HCT116 (cell line): ENCODE results near the gene NECTIN4. TPM values are rescaled to one million over a fixed set of nuclear protein-coding genes. Genes with fewer than 3 reads are reported as not detected.

Source experiments
- ATAC-seq: fragments of 200-7000 bp; cut with Tn5 transposase; 2 replicates; pipeline ENCODE4 v1.9.1; 2020; ENCODE audit warnings: mild to moderate bottlenecking, moderate library complexity
- BruUV-seq: library from RNA; stranded (reverse); fragments of 400-500 nt; replicated peaks from 2 replicates; lab custom pipeline; 2021; lab: Mats Ljungman, UMichigan
- CTCF ChIA-PET: fragments of 300-600 bp; sonication (Branson Sonifier 250); formaldehyde crosslinking; loops from one replicate; lab custom pipeline; 2021; ENCODE audit warnings: antibody characterized with exemption; lab: Charles Lee
- POLR2A ChIA-PET: fragments of 300-600, 350-600 bp; sonication (Branson Sonifier 250); formaldehyde crosslinking; loops from one replicate; lab custom pipeline; 2021; ENCODE audit warnings: antibody characterized with exemption; lab: Charles Lee
- RAD21 ChIA-PET, 2 experiments: fragments of 300-600 bp; sonication (Branson Sonifier 250); formaldehyde crosslinking; loops; one replicate each; lab custom pipeline; 2023; ENCODE audit warnings: low total read pairs in 2 of 2; ENCODE audit not compliant: uncharacterized antibody in 2 of 2, unreplicated experiment in 2 of 2, low non-redundant PET in 1 of 2; lab: Charles Lee
- DNase-seq: peaks from one replicate; pipeline ENCODE4 v3.0.0-alpha.2; 2010; ENCODE audit warnings: low read depth, low spot score
- H2AFZ ChIP-seq: fragments of 200-600 bp; shearing (Covaris generic), sonication (generic); 2 replicates; pipeline ENCODE4 v1.6.1; 2017; ENCODE audit warnings: low read depth, mixed run types, mixed read lengths, antibody characterized with exemption, low read length; ENCODE audit not compliant: poor library complexity, severe bottlenecking
- H3K27ac ChIP-seq: 2 replicates; pipeline ENCODE4 v1.5.1; 2012; ENCODE audit warnings: low read depth, low read length
- H3K27me3 ChIP-seq: fragments of 200-600 bp; sonication (generic); 2 replicates; pipeline ENCODE4 v1.6.1; 2016; ENCODE audit warnings: mixed run types, low read length, mixed read lengths; ENCODE audit not compliant: insufficient read depth
- H3K36me3 ChIP-seq, 2 experiments: fragments of 200-500 bp in 1 of 2; fragments of 200-600 bp in 1 of 2; sonication (Bioruptor generic) in 1 of 2; sonication (generic) in 1 of 2; 2 replicates each; pipeline versions ENCODE4 v1.5.1 to v1.6.1; 2014 to 2016; ENCODE audit warnings: low read length in 2 of 2, inconsistent platforms in 1 of 2, mixed read lengths in 1 of 2, mixed run types in 1 of 2; ENCODE audit not compliant: insufficient read depth in 2 of 2, control insufficient read depth in 1 of 2
- H3K4me1 ChIP-seq, 2 experiments: fragments of 200-600 bp in 1 of 2; sonication (generic) in 1 of 2; 2 replicates each; pipeline versions ENCODE4 v1.5.1 to v1.6.1; 2012 to 2017; ENCODE audit warnings: low read length in 2 of 2, inconsistent platforms in 1 of 2, mild to moderate bottlenecking in 1 of 2, mixed read lengths in 1 of 2, mixed run types in 1 of 2, moderate library complexity in 1 of 2; ENCODE audit not compliant: insufficient read depth in 2 of 2, control insufficient read depth in 1 of 2
- H3K4me2 ChIP-seq: fragments of 200-600 bp; sonication (generic); 2 replicates; pipeline ENCODE4 v1.6.1; 2017; ENCODE audit warnings: mixed run types, low read length, mixed read lengths
- H3K4me3 ChIP-seq, 2 experiments: fragments of 200-600 bp in 1 of 2; sonication (generic) in 1 of 2; replicated peaks in 1 of 2; 2 replicates each; pipeline ENCODE4 v1.5.1; 2011 to 2016; ENCODE audit warnings: low read length in 2 of 2, control low read depth in 1 of 2, low read depth in 1 of 2, mild to moderate bottlenecking in 1 of 2, mixed read lengths in 1 of 2, mixed run types in 1 of 2
- H3K79me2 ChIP-seq: fragments of 200-600 bp; sonication (generic); 2 replicates; pipeline ENCODE4 v1.6.1; 2017; ENCODE audit warnings: mild to moderate bottlenecking, mixed run types, low read length, moderate library complexity, mixed read lengths; ENCODE audit not compliant: insufficient read depth
- H3K9ac ChIP-seq: fragments of 200-600 bp; sonication (generic); 2 replicates; pipeline ENCODE4 v1.6.1; 2016; ENCODE audit warnings: low read length, mixed read lengths
- H3K9me2 ChIP-seq: fragments of 200-600 bp; sonication (generic), shearing (Covaris generic); 2 replicates; pipeline ENCODE4 v1.6.1; 2017; ENCODE audit warnings: mixed run types, mild to moderate bottlenecking, moderate library complexity; ENCODE audit not compliant: insufficient read depth
- H3K9me3 ChIP-seq, 2 experiments: fragments of 200-500 bp in 1 of 2; fragments of 200-600 bp in 1 of 2; sonication (Bioruptor generic) in 1 of 2; sonication (generic) in 1 of 2; 2 replicates each; pipeline ENCODE4 v1.6.1; 2014 to 2017; ENCODE audit warnings: low read length in 2 of 2, mixed read lengths in 2 of 2, inconsistent platforms in 1 of 2, low read depth in 1 of 2, mild to moderate bottlenecking in 1 of 2, mixed run types in 1 of 2, moderate library complexity in 1 of 2; ENCODE audit not compliant: control insufficient read depth in 1 of 2, insufficient read depth in 1 of 2
- H4K20me1 ChIP-seq: fragments of 200-600 bp; sonication (generic), shearing (Covaris generic); 2 replicates; pipeline ENCODE4 v1.6.1; 2017; ENCODE audit warnings: mixed run types, mild to moderate bottlenecking, moderate library complexity; ENCODE audit not compliant: insufficient read depth
- CBX3 ChIP-seq: IDR thresholded peaks from 2 replicates; pipeline ENCODE4 v1.6.1; 2012; ENCODE audit warnings: low read depth
- CEBPB ChIP-seq: IDR thresholded peaks from 2 replicates; pipeline ENCODE4 v1.6.1; 2012; ENCODE audit warnings: low read depth
- EZH2 ChIP-seq: fragments of 200-600 bp; sonication (generic); IDR thresholded peaks from 2 replicates; pipeline ENCODE4 v1.6.1; 2017; ENCODE audit warnings: antibody characterized with exemption, mixed run types
- EZH2phosphoT487 ChIP-seq: fragments of 200-600 bp; IDR thresholded peaks from 2 replicates; pipeline ENCODE4 v1.6.1; 2018; ENCODE audit warnings: antibody characterized with exemption, borderline replicate concordance
- FOSL1 ChIP-seq: IDR thresholded peaks from 2 replicates; pipeline ENCODE4 v1.6.1; 2012; ENCODE audit warnings: low read depth
- JUND ChIP-seq: IDR thresholded peaks from 2 replicates; pipeline ENCODE4 v1.6.1; 2012
- MAX ChIP-seq: IDR thresholded peaks from 2 replicates; pipeline ENCODE4 v1.6.1; 2012
- POLR2A ChIP-seq: IDR thresholded peaks from 2 replicates; pipeline ENCODE4 v1.7.0; 2011; ENCODE audit warnings: borderline replicate concordance; ENCODE audit not compliant: insufficient read depth, insufficient read length; ENCODE audit errors: extremely low read depth
- POLR2AphosphoS5 ChIP-seq: IDR thresholded peaks from 2 replicates; pipeline ENCODE4 v1.6.1; 2011; ENCODE audit warnings: mild to moderate bottlenecking, low read depth, low read length, moderate library complexity
- RAD21 ChIP-seq: IDR thresholded peaks from 2 replicates; pipeline ENCODE4 v1.6.1; 2012; ENCODE audit warnings: low read depth, mild to moderate bottlenecking
- REST ChIP-seq: IDR thresholded peaks from 2 replicates; pipeline ENCODE4 v1.6.1; 2012; ENCODE audit warnings: low read depth
- SIN3A ChIP-seq: IDR thresholded peaks from 2 replicates; pipeline ENCODE4 v1.6.1; 2012; ENCODE audit warnings: low read depth
- SP1 ChIP-seq: IDR thresholded peaks from 2 replicates; pipeline ENCODE4 v1.6.1; 2012; ENCODE audit warnings: low read depth
- SRF ChIP-seq: IDR thresholded peaks from 2 replicates; pipeline ENCODE4 v1.6.1; 2012; ENCODE audit warnings: low read depth
- TCF7L2 ChIP-seq: IDR thresholded peaks from 2 replicates; pipeline ENCODE4 v1.7.0; 2011; ENCODE audit warnings: borderline replicate concordance, inconsistent platforms; ENCODE audit not compliant: insufficient read depth, insufficient read length; ENCODE audit errors: extremely low read depth
- YY1 ChIP-seq: IDR thresholded peaks from 2 replicates; pipeline ENCODE4 v1.6.1; 2011; ENCODE audit warnings: low read length, low read depth, moderate library complexity, mild to moderate bottlenecking; ENCODE audit not compliant: insufficient replicate concordance; ENCODE audit errors: extremely low read depth
- ZFX ChIP-seq: fragments of 450-650 bp; IDR thresholded peaks from 2 replicates; pipeline ENCODE4 v1.6.1; 2017
- intact Hi-C: fragments of 100-400 bp; cut with micrococcal nuclease; formaldehyde crosslinking; loops from 2 replicates; pipeline ENCODE4 v1.10.0; 2022
- total RNA-seq: library from RNA; stranded (reverse); gene quantifications from one replicate; pipeline ENCODE4 v1.2.1, GENCODE V29; 2021; ENCODE audit not compliant: unreplicated experiment

NECTIN4 gene
- total RNA-seq, 1 experiment from 2014 or later = 3.3 TPM

- Histone ChIP-seq H3K4me3 (no peak overlapping the region), H2AFZ (no peak overlapping the region), H3K9me3 (no peaks in the 10 kb centered on the region), H3K4me1 (peaks cover 7 to 9% of the 10 kb centered on the region in 2 experiments; a peak in 2 of 4 replicates), H3K9me2 (no peaks in the 10 kb centered on the region), H3K27me3 (no peaks in the 10 kb centered on the region), H4K20me1 (no peaks in the 10 kb centered on the region), H3K79me2 (peaks cover 15% of the 10 kb centered on the region), H3K27ac (no peak overlapping the region), H3K4me2 (no peak overlapping the region), H3K36me3 (no peaks in the 10 kb centered on the region), H3K9ac (no peak overlapping the region)
- RAD21 ChIA-PET = no interaction called here
- ATAC-seq (no peak), DNase-seq (no peak)
- BruUV-seq = no TSS peak
- POLR2A ChIA-PET = no interaction called here
- TF ChIP-seq FOSL1 = no peak
- TF ChIP-seq JUND = no peak
- TF ChIP-seq SP1 = no peak
- TF ChIP-seq CEBPB = no peak
- TF ChIP-seq POLR2AphosphoS5 = no peak
- no peak for TF ChIP-seq REST
- no peak for TF ChIP-seq RAD21
- TF ChIP-seq EZH2phosphoT487 = no peak
- TF ChIP-seq EZH2 = no peak
- no peak for TF ChIP-seq POLR2A
- TF ChIP-seq SRF = no peak
- TF ChIP-seq TCF7L2 = no peak
- TF ChIP-seq CBX3 = no peak
- TF ChIP-seq MAX = no peak
- no peak for TF ChIP-seq SIN3A
- no peak for TF ChIP-seq ZFX
- TF ChIP-seq YY1 = no peak
- CTCF ChIA-PET = interaction anchor here (0.9 to 1.4 kb wide), 3 partner anchors 66 to 303 kb away, joined by 3 to 4 read pairs (median 3); no protein-coding TSS in a partner anchor
- intact Hi-C loops = loop anchor here (5.0 kb wide), 1 partner anchor 301 kb away; no protein-coding TSS in a partner anchor
Measured at GRCh38 chr1:161137881-161138280, 48.5 kb upstream of the NECTIN4 start.
